K562 (cell line): ENCODE results near the gene SLC39A13. TPM values are rescaled to one million over a fixed set of nuclear protein-coding genes. Genes with fewer than 3 reads are reported as not detected.

Experiments
- BRD9 ChIP-seq: fragments of 450-650 bp; IDR thresholded peaks from 2 replicates; pipeline ENCODE4 v1.6.1; 2018; ENCODE audit warnings: low read depth; ENCODE audit not compliant: partially characterized antibody
- EHMT2 ChIP-seq: fragments of 450-650 bp; IDR thresholded peaks from 2 replicates; pipeline ENCODE4 v1.6.1; 2018; ENCODE audit warnings: antibody characterized with exemption
- ELF4 ChIP-seq: fragments of 450-650 bp; formaldehyde crosslinking; IDR thresholded peaks from 2 replicates; pipeline ENCODE4 v1.4.0; 2022; ENCODE audit warnings: missing genetic modification characterization
- MLLT1 ChIP-seq, 2 experiments: fragments of 450-650 bp; IDR thresholded peaks; 2 replicates each; pipeline ENCODE4 v1.6.1; 2016
- THRB ChIP-seq: fragments of 450-650 bp; formaldehyde crosslinking; conservative IDR thresholded peaks from 2 replicates; pipeline ENCODE4 v1.4.0; 2022; ENCODE audit warnings: mild to moderate bottlenecking, missing genetic modification characterization
- polyA plus RNA-seq, 8 experiments: library from polyadenylated mRNA; depleted of rRNA in 4 of 8; stranded (reverse) in 5 of 8; unstranded in 3 of 8; fragments of >200 nt; fragmentation: Nextera tagmentation in 2 of 8; fragmentation: Illumina TruSeq in 1 of 8; extraction: Ambion mirVana in 2 of 8; extraction: Trizol in 1 of 8; gene quantifications; 2 replicates each; pipeline versions ENCODE4 v1.2.1 to v1.2.3, GENCODE V29; 2011 to 2014; ENCODE audit warnings: inconsistent platforms in 1 of 8, missing spikeins in 1 of 8
- total RNA-seq, 7 experiments: library from RNA; depleted of rRNA in 6 of 7; stranded (reverse); fragments of >200 nt in 6 of 7; fragmentation: Illumina TruSeq in 2 of 7; extraction: Trizol in 2 of 7; gene quantifications; 2 replicates each; pipeline versions ENCODE4 v1.2.1 to v1.2.3, GENCODE V29; 2011 to 2021; ENCODE audit warnings: low replicate concordance in 1 of 7
- TF ChIP-seq, protein P1 (sequence below): fragments of 450-650 bp; formaldehyde crosslinking; IDR thresholded peaks from 2 replicates; pipeline ENCODE4 v1.4.0; 2022; ENCODE audit warnings: missing genetic modification characterization
- TF ChIP-seq, protein P2 (sequence below): fragments of 450-650 bp; formaldehyde crosslinking; IDR thresholded peaks from 2 replicates; pipeline ENCODE4 v1.4.0; 2022; ENCODE audit warnings: missing genetic modification characterization

The SLC39A13 gene
- total and polyA plus RNA-seq, 9 of the 15 experiments (the other 6 are each of a cell fraction or from before 2014, with no cell fraction given) = 0.17 to 15.9 (median 3.2) TPM

DNA sequence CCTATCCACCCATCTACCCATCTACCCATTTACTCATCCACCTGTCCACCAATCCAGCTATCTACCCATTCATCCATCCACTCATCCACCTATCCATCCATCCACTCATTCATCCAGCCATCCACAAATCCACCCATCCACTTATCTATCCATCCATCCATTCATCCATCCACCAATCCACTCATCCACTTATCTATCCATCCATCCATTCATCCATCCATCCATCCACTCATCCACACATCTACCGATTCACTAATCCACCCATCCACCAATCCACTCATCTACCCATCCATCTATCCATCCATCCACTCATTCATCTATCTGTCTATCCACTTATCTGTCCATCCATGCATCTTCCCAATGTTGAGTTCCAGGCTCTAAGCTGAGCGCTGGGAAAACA is 28.3 kb upstream of the SLC39A13 start (continued):
- TF ChIP-seq, protein P1, sequence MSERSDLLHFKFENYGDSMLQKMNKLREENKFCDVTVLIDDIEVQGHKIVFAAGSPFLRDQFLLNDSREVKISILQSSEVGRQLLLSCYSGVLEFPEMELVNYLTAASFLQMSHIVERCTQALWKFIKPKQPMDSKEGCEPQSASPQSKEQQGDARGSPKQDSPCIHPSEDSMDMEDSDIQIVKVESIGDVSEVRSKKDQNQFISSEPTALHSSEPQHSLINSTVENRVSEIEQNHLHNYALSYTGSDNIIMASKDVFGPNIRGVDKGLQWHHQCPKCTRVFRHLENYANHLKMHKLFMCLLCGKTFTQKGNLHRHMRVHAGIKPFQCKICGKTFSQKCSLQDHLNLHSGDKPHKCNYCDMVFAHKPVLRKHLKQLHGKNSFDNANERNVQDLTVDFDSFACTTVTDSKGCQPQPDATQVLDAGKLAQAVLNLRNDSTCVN (CRISPR knock-in tag) = peak; percentile 90; the same call in 1 of the 2 replicates
- TF ChIP-seq THRB (0 out of 2 replicates have a peak, but pooled peaks have one; percentile 38), BRD9 (no peak), MLLT1 (IDR thresholded peaks at IDR 0.05) (peak in 1 of 2 experiments; percentile 36; a peak in 1 of 4 replicates), ELF4 (CRISPR knock-in tag) (peak; percentile 47; the same call in 1 of the 2 replicates), EHMT2 (peak; percentile 67)
- TF ChIP-seq, protein P2, sequence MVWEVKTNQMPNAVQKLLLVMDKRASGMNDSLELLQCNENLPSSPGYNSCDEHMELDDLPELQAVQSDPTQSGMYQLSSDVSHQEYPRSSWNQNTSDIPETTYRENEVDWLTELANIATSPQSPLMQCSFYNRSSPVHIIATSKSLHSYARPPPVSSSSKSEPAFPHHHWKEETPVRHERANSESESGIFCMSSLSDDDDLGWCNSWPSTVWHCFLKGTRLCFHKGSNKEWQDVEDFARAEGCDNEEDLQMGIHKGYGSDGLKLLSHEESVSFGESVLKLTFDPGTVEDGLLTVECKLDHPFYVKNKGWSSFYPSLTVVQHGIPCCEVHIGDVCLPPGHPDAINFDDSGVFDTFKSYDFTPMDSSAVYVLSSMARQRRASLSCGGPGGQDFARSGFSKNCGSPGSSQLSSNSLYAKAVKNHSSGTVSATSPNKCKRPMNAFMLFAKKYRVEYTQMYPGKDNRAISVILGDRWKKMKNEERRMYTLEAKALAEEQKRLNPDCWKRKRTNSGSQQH (CRISPR knock-in tag) = peak; percentile 70; the same call in 1 of the 2 replicates
